HG03045 (cell line): ENCODE data around the gene YBX3.
A peak's percentile ranks its signal among the peaks of the same experiment; 100 is the strongest.
"Not testable (repeated sequence)": the region's sequence is repeated elsewhere in the genome, so short reads cannot be mapped to it uniquely, and the experiment has no call there.

ENCODE experiments used
- ATAC-seq: cut with Tn5 transposase; IDR thresholded peaks from one replicate; pipeline ENCODE4 v1.9.1; 2021; ENCODE audit warnings: mild to moderate bottlenecking, moderate library complexity; ENCODE audit not compliant: unreplicated experiment

The YBX3 gene

GRCh38 chr12:10722905-10723746 is at the start of gene YBX3:
YBX3 (minus strand) TSS chr12:10723323; CDS start chr12:10723111, 212 bp downstream.
- peak; percentile 63 for ATAC-seq

DNA sequence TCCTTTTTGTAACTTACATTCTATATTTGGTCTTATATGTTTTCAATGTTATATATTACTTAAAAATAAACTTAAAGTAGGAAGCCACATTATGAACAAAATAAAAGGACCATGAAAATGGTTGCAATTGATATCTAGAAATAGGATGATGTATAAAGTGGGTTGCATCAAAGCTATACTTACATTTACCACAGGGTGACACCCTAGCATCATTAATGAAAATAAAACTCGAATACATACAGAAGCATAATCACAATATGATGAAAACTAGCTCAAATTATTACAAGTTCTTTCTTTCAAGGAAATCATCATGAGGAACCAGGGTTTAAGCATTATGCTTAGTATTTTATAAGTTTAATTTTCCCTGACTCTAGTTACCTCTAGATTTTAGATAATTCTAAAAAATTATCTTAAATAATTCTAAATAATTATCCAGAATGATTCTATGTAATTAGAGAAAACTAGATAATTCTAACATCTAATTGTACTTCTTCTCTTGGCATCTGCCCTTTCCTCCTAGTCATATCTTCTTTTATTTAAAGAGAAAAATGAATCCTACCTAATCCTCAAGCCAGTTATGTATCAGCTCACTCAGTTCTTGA is 48.1 kb upstream of the YBX3 start:
- ATAC-seq = no peak

DNA sequence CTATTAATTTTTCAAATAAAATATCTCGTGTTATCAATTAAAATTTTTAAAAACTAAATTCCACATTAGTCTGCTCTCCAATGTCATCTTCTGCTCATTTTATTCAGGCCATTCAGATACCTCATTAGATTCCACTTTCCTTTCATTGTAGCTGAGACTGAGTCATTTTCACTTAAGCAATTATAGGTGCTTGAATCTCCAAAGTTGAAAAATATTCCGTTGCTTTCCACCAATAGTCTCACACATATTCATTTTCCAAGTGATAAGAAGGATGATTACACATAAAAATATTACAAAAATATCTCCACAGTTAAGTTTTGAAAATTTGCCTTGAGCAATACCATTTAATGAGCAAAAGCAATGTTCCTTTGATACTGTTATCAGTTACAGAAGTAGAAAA is 36.5 kb upstream of the YBX3 start:
- no peak for ATAC-seq

GRCh38 chr12:10756194-10756593 is 33.1 kb upstream of the YBX3 start:
- no peak for ATAC-seq

- ATAC-seq = no peak
Measured at GRCh38 chr12:10753059-10753458, 29.9 kb upstream of the YBX3 start.

DNA sequence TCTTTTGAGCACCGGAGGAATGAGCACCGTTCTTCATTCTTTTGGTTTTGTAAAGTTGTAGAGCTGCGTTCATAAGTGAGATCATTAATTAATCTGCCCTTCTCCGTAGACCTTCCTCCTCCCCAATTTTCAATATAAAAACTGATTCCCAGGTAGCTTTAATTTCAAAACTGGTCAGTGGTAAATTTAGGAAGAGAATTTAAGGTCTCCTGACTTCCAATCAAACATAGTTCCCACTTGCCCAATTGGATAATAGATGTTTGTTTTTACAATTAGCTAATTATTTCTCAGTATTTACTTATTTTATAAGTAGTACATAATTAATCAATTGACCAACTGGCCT is 27.2 kb upstream of the YBX3 start:
- no peak for ATAC-seq

- ATAC-seq = peak; percentile 89
Measured at GRCh38 chr12:10749700-10750384, 26.7 kb upstream of the YBX3 start.

DNA sequence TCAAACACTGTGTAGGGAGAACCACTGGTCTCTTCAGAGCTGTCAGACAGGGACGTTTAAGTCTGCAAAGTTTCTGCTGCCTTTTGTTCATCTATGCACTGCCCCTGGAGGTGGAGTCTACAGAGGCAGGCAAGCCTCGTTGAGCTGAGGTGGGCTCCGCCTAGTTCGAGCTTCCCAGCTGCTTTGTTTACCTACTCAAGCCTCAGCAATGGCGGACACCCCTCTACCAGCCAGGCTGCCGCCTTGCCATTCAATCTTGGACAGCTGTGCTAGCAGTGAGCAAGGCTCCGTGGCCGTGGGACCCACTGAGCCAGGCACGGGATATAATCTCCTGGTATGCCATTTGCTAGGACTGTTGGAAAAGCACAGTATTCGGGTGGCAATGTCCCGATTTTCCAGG is 24.6 kb upstream of the YBX3 start:
- ATAC-seq = no peak

GRCh38 chr12:10743420-10743819 is 20.3 kb upstream of the YBX3 start:
- not testable (repeated sequence) for ATAC-seq

DNA sequence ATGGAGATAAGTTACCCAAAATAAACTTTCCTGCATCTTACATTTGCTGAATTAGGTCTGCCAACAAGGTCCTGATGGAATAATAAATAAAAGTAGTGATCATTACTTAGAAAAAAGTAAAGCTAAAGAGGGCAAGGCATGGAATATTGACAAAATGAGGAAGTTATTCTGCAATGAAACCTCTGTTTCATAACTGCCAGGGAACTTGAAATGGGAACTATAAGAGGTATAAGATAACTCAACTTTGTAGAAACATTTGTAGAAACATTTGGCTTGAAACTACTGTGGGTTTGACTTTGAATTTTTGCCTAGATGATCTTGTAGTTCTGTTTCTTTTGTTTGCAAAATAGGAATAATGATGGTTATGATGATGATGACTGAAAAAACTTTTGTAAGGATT is 18.7 kb upstream of the YBX3 start:
- ATAC-seq = no peak

DNA sequence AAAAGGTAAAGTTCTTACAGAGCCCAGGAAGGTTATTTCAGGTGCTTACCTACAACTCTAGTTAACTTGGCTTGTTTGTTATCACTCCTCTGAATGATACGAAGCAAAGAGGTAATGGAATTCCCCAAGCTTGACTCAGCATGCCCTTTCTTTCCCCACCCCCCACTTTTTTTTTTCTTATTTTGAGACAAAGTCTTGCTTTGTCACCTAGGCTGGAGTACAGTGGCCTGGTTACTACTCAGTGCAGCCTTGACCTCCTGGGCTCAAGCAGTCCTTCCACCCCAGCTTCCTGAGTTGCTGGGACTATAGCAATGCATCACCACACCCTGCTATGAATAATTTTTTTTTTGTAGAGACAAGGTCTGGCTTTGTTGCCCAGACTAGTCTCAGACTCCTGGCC is 17.1 kb upstream of the YBX3 start:
- no peak for ATAC-seq

- no peak for ATAC-seq
Measured at GRCh38 chr12:10739157-10740118, 16.3 kb upstream of the YBX3 start.

DNA sequence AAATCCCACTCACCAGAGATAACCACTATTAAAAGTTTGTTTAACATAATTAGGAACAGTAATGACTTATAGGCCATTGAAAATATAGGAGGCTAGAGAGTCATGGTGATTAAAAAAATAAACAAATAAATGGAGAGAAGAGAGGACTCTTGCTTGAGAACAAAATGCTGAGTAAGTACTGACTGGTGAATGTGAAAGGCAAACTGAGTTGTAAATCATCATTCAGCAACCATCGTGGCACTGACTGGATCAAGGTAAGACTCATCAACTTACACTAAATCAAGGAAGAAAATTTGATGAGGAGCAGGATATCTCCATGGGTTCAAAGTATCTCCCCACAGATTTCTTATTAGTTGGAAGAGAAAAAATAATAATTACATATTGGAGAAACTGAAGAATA is 14.1 kb upstream of the YBX3 start:
- ATAC-seq = no peak

DNA sequence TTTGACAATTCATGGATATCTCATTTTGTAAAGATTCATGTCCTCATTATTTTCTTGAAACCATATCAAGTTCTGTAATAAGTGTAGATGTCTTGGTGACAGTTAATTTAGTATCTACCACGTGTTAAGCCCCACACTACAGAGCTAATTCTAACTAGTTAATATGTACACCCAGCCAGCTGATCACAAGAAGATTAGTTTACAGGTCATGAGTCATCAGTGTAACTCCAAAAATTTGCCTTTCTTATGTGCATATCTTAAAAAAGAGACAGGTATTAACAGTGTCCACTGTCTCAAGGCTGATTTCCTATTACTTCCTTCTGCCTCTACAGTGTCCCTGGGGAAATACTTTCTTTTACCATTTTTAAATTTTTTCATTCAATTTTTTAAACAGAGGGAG is 13.3 kb upstream of the YBX3 start:
- no peak for ATAC-seq

- ATAC-seq = no peak
Measured at GRCh38 chr12:10735428-10735827, 12.3 kb upstream of the YBX3 start.

- ATAC-seq = no peak
Measured at GRCh38 chr12:10732549-10732948, 9.4 kb upstream of the YBX3 start.

GRCh38 chr12:10732066-10732465 is 8.9 kb upstream of the YBX3 start:
- ATAC-seq = no peak

DNA sequence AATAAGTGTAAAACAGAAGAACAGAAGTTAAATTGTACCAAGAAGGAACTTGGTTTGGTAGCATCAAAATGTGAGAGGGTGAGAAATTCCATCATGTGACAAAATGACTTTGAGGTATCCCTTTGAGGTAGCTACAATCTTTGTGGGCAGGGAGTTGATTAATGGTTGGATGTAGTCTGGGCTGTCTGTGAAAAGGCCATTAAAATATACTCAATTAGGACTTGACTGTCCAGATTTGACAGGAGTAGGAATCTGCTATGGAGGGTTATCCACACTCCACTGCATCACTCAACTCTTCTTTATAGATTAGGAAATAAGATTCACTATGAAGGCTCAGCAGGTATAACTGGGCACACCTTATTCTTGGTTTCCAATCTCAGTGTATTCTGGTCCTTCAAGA is 7.4 kb upstream of the YBX3 start:
- no peak for ATAC-seq

DNA sequence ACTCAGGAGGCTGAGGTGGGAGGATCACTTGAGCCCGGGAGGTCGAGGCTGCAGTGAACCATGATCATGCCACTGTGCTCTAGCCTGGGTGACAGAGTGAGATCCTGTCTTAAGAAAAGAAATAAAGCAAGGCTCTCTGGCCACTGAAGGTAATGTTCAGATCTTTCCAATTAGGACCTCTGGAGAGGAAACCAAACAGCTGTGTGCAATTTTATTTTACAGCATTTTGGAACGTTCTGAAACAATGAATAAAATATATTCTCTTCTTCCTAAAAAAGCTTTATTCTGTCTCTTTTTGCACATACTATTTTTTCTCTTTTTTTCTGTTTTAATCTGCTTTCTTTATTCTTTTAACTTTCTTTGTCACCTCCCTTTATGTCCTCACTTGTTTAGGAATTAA is 5.0 kb upstream of the YBX3 start:
- ATAC-seq = no peak

GRCh38 chr12:10726945-10727344 is 3.8 kb upstream of the YBX3 start:
- no peak for ATAC-seq

GRCh38 chr12:10725003-10725402 is 1.9 kb upstream of the YBX3 start:
- ATAC-seq = no peak
